Panc1 (cell line): ENCODE results near the gene N4BP2L2. TPM values are rescaled to one million over a fixed set of nuclear protein-coding genes. Genes with fewer than 3 reads are reported as not detected.

Experiments used
- ATAC-seq: fragments of 200-7000 bp; cut with Tn5 transposase; 2 replicates; pipeline ENCODE4 v1.9.1; 2020; ENCODE audit warnings: mild to moderate bottlenecking, moderate library complexity
- BruUV-seq: library from RNA; stranded (reverse); fragments of 400-500 nt; replicated peaks from 2 replicates; lab custom pipeline; 2021; lab: Mats Ljungman, UMichigan
- CTCF ChIA-PET: fragments of 300-600 bp; sonication (Branson Sonifier 250); formaldehyde crosslinking; loops from one replicate; lab custom pipeline; 2022; ENCODE audit warnings: antibody characterized with exemption; lab: Charles Lee
- POLR2A ChIA-PET: fragments of 300-600 bp; sonication (Branson Sonifier 250); formaldehyde crosslinking; loops from one replicate; lab custom pipeline; 2022; ENCODE audit warnings: antibody characterized with exemption; lab: Charles Lee
- DNase-seq: peaks from one replicate; pipeline ENCODE4 v3.0.0-alpha.2; 2010; ENCODE audit warnings: low read depth, low spot score
- H3K27ac ChIP-seq: 2 replicates; pipeline ENCODE4 v1.5.1; 2011; ENCODE audit warnings: mild to moderate bottlenecking, low read length, inconsistent platforms
- H3K27me3 ChIP-seq: fragments of 200-500 bp; sonication (Bioruptor generic); 2 replicates; pipeline ENCODE4 v1.6.0; 2014; ENCODE audit warnings: low read length, inconsistent platforms; ENCODE audit not compliant: control insufficient read depth, insufficient read depth
- H3K36me3 ChIP-seq: fragments of 200-500 bp; sonication (Bioruptor generic); 2 replicates; pipeline ENCODE4 v1.5.1; 2014; ENCODE audit warnings: inconsistent platforms, mild to moderate bottlenecking, low read length, moderate library complexity; ENCODE audit not compliant: control insufficient read depth, insufficient read depth
- H3K4me1 ChIP-seq: 2 replicates; pipeline ENCODE4 v1.5.1; 2011; ENCODE audit warnings: inconsistent platforms, mild to moderate bottlenecking, low read length, moderate library complexity; ENCODE audit not compliant: control insufficient read depth, insufficient read depth
- H3K4me3 ChIP-seq, 2 experiments: 2 replicates each; pipeline ENCODE4 v1.5.1; 2011 to 2012; ENCODE audit warnings: low read depth in 2 of 2, low read length in 2 of 2, mild to moderate bottlenecking in 2 of 2, inconsistent platforms in 1 of 2, moderate library complexity in 1 of 2
- H3K9me3 ChIP-seq: fragments of 200-500 bp; sonication (Bioruptor generic); 2 replicates; pipeline ENCODE4 v1.5.1; 2014; ENCODE audit warnings: low read depth, mild to moderate bottlenecking, inconsistent platforms, low read length, moderate library complexity; ENCODE audit not compliant: control insufficient read depth, insufficient read depth
- CTCF ChIP-seq: fragments of 450-650 bp; IDR thresholded peaks from 2 replicates; pipeline ENCODE4 v1.5.1; 2017; ENCODE audit warnings: mild to moderate bottlenecking
- POLR2AphosphoS5 ChIP-seq: IDR thresholded peaks from 2 replicates; pipeline ENCODE4 v1.6.1; 2012; ENCODE audit warnings: mild to moderate bottlenecking, low read depth, low read length, moderate library complexity
- REST ChIP-seq, 2 experiments: IDR thresholded peaks; 2 replicates each; pipeline ENCODE4 v1.6.1; 2011 to 2012; ENCODE audit warnings: low read depth in 2 of 2, control low read depth in 1 of 2, low read length in 1 of 2, mild to moderate bottlenecking in 1 of 2, moderate library complexity in 1 of 2; ENCODE audit not compliant: insufficient read depth in 1 of 2
- SIN3A ChIP-seq: IDR thresholded peaks from 2 replicates; pipeline ENCODE4 v1.6.1; 2012; ENCODE audit warnings: low read depth, mild to moderate bottlenecking, low read length, moderate library complexity, borderline replicate concordance; ENCODE audit not compliant: insufficient read depth
- TCF7L2 ChIP-seq: IDR thresholded peaks from 2 replicates; pipeline ENCODE4 v1.6.1; 2011; ENCODE audit warnings: mild to moderate bottlenecking, low read depth, low read length, inconsistent platforms
- in situ Hi-C: cut with HindIII; loops from 2 replicates; pipeline ENCODE4 v1.10.0; 2016; ENCODE audit warnings: low sequenced_read_pairs, low pct_unique_long_range_greater_than_20kb
- intact Hi-C: fragments of 100-400 bp; cut with micrococcal nuclease; formaldehyde crosslinking; loops from one replicate; pipeline ENCODE4 v1.10.0; 2022; ENCODE audit not compliant: unreplicated experiment
- total RNA-seq: library from RNA; stranded (reverse); gene quantifications from one replicate; pipeline ENCODE4 v1.2.1, GENCODE V29; 2021; ENCODE audit not compliant: unreplicated experiment

N4BP2L2 gene
- total RNA-seq, 1 experiment from 2014 or later = 43.8 TPM

GRCh38 chr13:32383836-32384618, 154.6 kb downstream of the N4BP2L2 start:
- H3K27ac ChIP-seq = no peak overlapping the region
- H3K27me3 ChIP-seq = no peaks in the 10 kb centered on the region
- POLR2A ChIA-PET = no interaction called here
- no peaks in the 10 kb centered on the region for H3K4me1 ChIP-seq
- H3K36me3 ChIP-seq = peaks cover 4% of the 10 kb centered on the region; the same call in 1 of the 2 replicates
- H3K4me3 ChIP-seq = no peak overlapping the region
- TF ChIP-seq TCF7L2 (no peak), SIN3A (no peak), CTCF (no peak), POLR2AphosphoS5 (no peak), REST (IDR thresholded peaks at IDR 0.05; ENCODE audit: insufficient read depth in 1 of 2, low read depth in 2 of 2, low read length in 1 of 2) (no peak)
- ATAC-seq (no peak), DNase-seq (no peak)
- no peaks in the 10 kb centered on the region for H3K9me3 ChIP-seq
- BruUV-seq = no TSS peak
- in situ Hi-C loops (no loop called here), intact Hi-C loops (no loop called here)
- CTCF ChIA-PET = no interaction called here

Other genes starting within 250 kb of the N4BP2L2 start
- not detected for gene ZAR1L, start 223.4 kb downstream of the N4BP2L2 start, total RNA-seq
- gene BRCA2, start 223.3 kb downstream of the N4BP2L2 start, total RNA-seq = 8.4 TPM
- 1.8 TPM for gene N4BP2L1, start 110.7 kb downstream of the N4BP2L2 start, total RNA-seq
- gene PDS5B, start 47.7 kb upstream of the N4BP2L2 start, total RNA-seq = 33.9 TPM